Spleen (tissue), 11 donors: ENCODE results near the gene LEP. TPM values are rescaled to one million over a fixed set of nuclear protein-coding genes. Genes with fewer than 3 reads are reported as not detected.
"Not testable (repeated sequence)": the region's sequence is repeated elsewhere in the genome, so short reads cannot be mapped to it uniquely, and the experiment has no call there.

Source experiments
- DNase-seq: peaks from one replicate; pipeline ENCODE4 v3.0.0-alpha.2; 2020
- H3K27ac ChIP-seq, 8 donors: fragments of 200-600 bp; sonication (generic) in 7 of 8; 1 replicate in 4 of 8; 2 replicates in 4 of 8; pipeline versions ENCODE4 v1.5.0 to v1.8.0; 2016 to 2021; ENCODE audit warnings: inconsistent platforms in 4 of 8, mild to moderate bottlenecking in 4 of 8, moderate library complexity in 1 of 8
- H3K27me3 ChIP-seq, 7 donors: fragments of 200-600 bp; sonication (generic) in 6 of 7; replicated peaks in 1 of 7; 1 replicate in 4 of 7; 2 replicates in 3 of 7; pipeline versions ENCODE4 v1.5.0 to v1.8.0; 2016 to 2021; ENCODE audit warnings: inconsistent platforms in 3 of 7, mild to moderate bottlenecking in 1 of 7
- H3K36me3 ChIP-seq, 6 donors: fragments of 200-600 bp; sonication (generic) in 5 of 6; 1 replicate in 4 of 6; 2 replicates in 2 of 6; pipeline versions ENCODE4 v1.5.0 to v1.8.0; 2016 to 2021; ENCODE audit warnings: inconsistent platforms in 2 of 6
- H3K4me1 ChIP-seq, 6 donors: fragments of 200-600 bp; sonication (generic) in 5 of 6; 1 replicate in 3 of 6; 2 replicates in 3 of 6; pipeline versions ENCODE4 v1.5.0 to v1.8.0; 2016 to 2021; ENCODE audit warnings: inconsistent platforms in 3 of 6
- H3K4me3 ChIP-seq, 8 donors: fragments of 200-600 bp; sonication (generic) in 7 of 8; 1 replicate in 4 of 8; 2 replicates in 4 of 8; pipeline versions ENCODE4 v1.5.0 to v1.8.0; 2016 to 2021; ENCODE audit warnings: inconsistent platforms in 4 of 8, mild to moderate bottlenecking in 4 of 8, moderate library complexity in 2 of 8
- H3K9me3 ChIP-seq, 8 donors: fragments of 200-600 bp; sonication (generic) in 7 of 8; 1 replicate in 4 of 8; 2 replicates in 4 of 8; pipeline versions ENCODE4 v1.5.0 to v1.8.0; 2016 to 2021; ENCODE audit warnings: inconsistent platforms in 4 of 8
- POLR2A ChIP-seq, 3 donors: fragments of 450-650 bp; IDR thresholded peaks; one replicate each; pipeline ENCODE4 v1.5.1; 2017; ENCODE audit warnings: antibody characterized with exemption in 3 of 3, mild to moderate bottlenecking in 1 of 3
- POLR2AphosphoS5 ChIP-seq, 3 donors: sonication (generic); formaldehyde crosslinking; IDR thresholded peaks; one replicate each; pipeline ENCODE4 v1.5.1; 2017; ENCODE audit warnings: antibody characterized with exemption in 3 of 3
- WGBS, 5 donors: extraction: QIAGEN DNeasy Blood & Tissue Kit in 3 of 5; methylation state at CpG; one replicate each; pipeline versions ENCODE4 v1.1.5 to v1.1.7; 2013 to 2018; 5-methylcytosine and 5-hydroxymethylcytosine counted together
- intact Hi-C: fragments of 100-400 bp; cut with DNase I; formaldehyde crosslinking; loops from one replicate; pipeline ENCODE4 v1.15.0; 2023; ENCODE audit warnings: low total_unique reads
- polyA plus RNA-seq, 3 donors: library from polyadenylated mRNA; stranded (reverse); fragments of 200-250 nt; gene quantifications; one replicate each; pipeline ENCODE4 v1.2.1, GENCODE V29; 2013
- total RNA-seq, 7 donors: library from RNA; depleted of rRNA in 3 of 7; stranded (reverse); fragments of >200 nt in 3 of 7; fragmentation: NEBNext Ultra II Directional in 4 of 7; extraction: Animal tissue kit (Norgen Biotek cat#: 25700) in 4 of 7; gene quantifications; one replicate each; pipeline versions ENCODE4 v1.1.0 to v1.2.1, GENCODE V29; 2016 to 2021
- TF ChIP-seq, protein P1 (sequence below), 11 experiments: fragments of 200-600 bp in 7 of 11; fragments of 450-650 bp in 4 of 11; sonication (generic) in 4 of 11; IDR thresholded peaks in 8 of 11; conservative IDR thresholded peaks in 3 of 11; 1 replicate in 7 of 11; 2 replicates in 4 of 11; pipeline versions ENCODE4 v1.4.0 to v1.8.0; 2016 to 2021; ENCODE audit warnings: antibody characterized with exemption in 11 of 11, inconsistent platforms in 4 of 11, mild to moderate bottlenecking in 1 of 11
- donor health status: healthy with polysubstance abuse.
- donor health status: DM: no; HTN: no; CAD: no; lungs with moderate emphysema.
- donor health status: DM: no; HTN: no; CAD: no.
- donor health status: Bipolar disorder and iron deficiency.
- donor health status: healthy.
- donor health status: DM: no; HTN: no; CAD: no.
- donor health status: DM: yes; HTN: yes; CAD: no.

The LEP gene
- total and polyA plus RNA-seq, 10 donors = 0.06 to 0.44 (median 0.13) TPM; not detected in 5

- intact Hi-C loops = no loop called here
- WGBS, 5 donors = 86 to 97% (median 95%) methylated on average over 6 of the region's 6 CpGs
- Histone ChIP-seq H3K36me3 (peaks cover 0 to 6% (median 0%) of the 10 kb centered on the region in 6 donors), H3K4me1 (no peaks in the 10 kb centered on the region), H3K4me3 (no peak overlapping the region), H3K9me3 (peaks cover 0 to 45% (median 36%) of the 10 kb centered on the region in 8 donors), H3K27ac (no peak overlapping the region), H3K27me3 (no peaks in the 10 kb centered on the region)
- DNase-seq = no peak
- TF ChIP-seq POLR2A (IDR thresholded peaks at IDR 0.05) = no peak
- no peak for TF ChIP-seq POLR2AphosphoS5 (IDR thresholded peaks at IDR 0.05)
- TF ChIP-seq, protein P1, sequence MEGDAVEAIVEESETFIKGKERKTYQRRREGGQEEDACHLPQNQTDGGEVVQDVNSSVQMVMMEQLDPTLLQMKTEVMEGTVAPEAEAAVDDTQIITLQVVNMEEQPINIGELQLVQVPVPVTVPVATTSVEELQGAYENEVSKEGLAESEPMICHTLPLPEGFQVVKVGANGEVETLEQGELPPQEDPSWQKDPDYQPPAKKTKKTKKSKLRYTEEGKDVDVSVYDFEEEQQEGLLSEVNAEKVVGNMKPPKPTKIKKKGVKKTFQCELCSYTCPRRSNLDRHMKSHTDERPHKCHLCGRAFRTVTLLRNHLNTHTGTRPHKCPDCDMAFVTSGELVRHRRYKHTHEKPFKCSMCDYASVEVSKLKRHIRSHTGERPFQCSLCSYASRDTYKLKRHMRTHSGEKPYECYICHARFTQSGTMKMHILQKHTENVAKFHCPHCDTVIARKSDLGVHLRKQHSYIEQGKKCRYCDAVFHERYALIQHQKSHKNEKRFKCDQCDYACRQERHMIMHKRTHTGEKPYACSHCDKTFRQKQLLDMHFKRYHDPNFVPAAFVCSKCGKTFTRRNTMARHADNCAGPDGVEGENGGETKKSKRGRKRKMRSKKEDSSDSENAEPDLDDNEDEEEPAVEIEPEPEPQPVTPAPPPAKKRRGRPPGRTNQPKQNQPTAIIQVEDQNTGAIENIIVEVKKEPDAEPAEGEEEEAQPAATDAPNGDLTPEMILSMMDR (IDR thresholded peaks at IDR 0.05 in 8 of 11, conservative IDR thresholded peaks at IDR 0.05 in 3 of 11) = no peak
These were observed 38.1 kb downstream of the LEP start for GRCh38 chr7:128279124-128279713.

GRCh38 chr7:128280451-128280850 lies 39.4 kb downstream of the LEP start:
- DNase-seq, H3K4me3 ChIP-seq, intact Hi-C loops, H3K27me3 ChIP-seq, H3K36me3 ChIP-seq, H3K4me1 ChIP-seq, H3K27ac ChIP-seq: not testable (repeated sequence)
- 88 to 97% (median 95%) methylated on average over 1 of the region's 1 CpG for WGBS, 5 donors
- H3K9me3 ChIP-seq = peaks cover 0 to 45% (median 36%) of the 10 kb centered on the region in 8 donors

- Histone ChIP-seq H3K27me3 (no peaks in the 10 kb centered on the region), H3K36me3 (peaks cover 0 to 15% (median 0%) of the 10 kb centered on the region in 6 donors), H3K9me3 (peaks cover 0 to 45% (median 36%) of the 10 kb centered on the region in 8 donors), H3K4me1 (no peaks in the 10 kb centered on the region), H3K4me3 (no peak overlapping the region), H3K27ac (no peak overlapping the region)
- DNase-seq = no peak
- intact Hi-C loops = no loop called here
- WGBS, 5 donors = 89 to 95% (median 90%) methylated on average over 4 of the region's 4 CpGs
- TF ChIP-seq POLR2AphosphoS5 (IDR thresholded peaks at IDR 0.05) = no peak
- TF ChIP-seq POLR2A (IDR thresholded peaks at IDR 0.05) = no peak
- TF ChIP-seq, protein P1 (IDR thresholded peaks at IDR 0.05 in 8 of 11, conservative IDR thresholded peaks at IDR 0.05 in 3 of 11) = no peak
These were observed 40.7 kb downstream of the LEP start for GRCh38 chr7:128281605-128282380.

- no peak for DNase-seq
- Histone ChIP-seq H3K27me3 (no peaks in the 10 kb centered on the region), H3K9me3 (peaks cover 0 to 30% (median 26%) of the 10 kb centered on the region in 8 donors), H3K4me3 (no peak overlapping the region), H3K36me3 (peaks cover 0 to 15% (median 0%) of the 10 kb centered on the region in 6 donors), H3K4me1 (no peaks in the 10 kb centered on the region), H3K27ac (no peak overlapping the region)
- TF ChIP-seq POLR2AphosphoS5 (IDR thresholded peaks at IDR 0.05) (no peak), POLR2A (IDR thresholded peaks at IDR 0.05) (no peak)
- TF ChIP-seq, protein P1 (IDR thresholded peaks at IDR 0.05 in 8 of 11, conservative IDR thresholded peaks at IDR 0.05 in 3 of 11) = no peak
- intact Hi-C loops = no loop called here
- 87 to 95% (median 91%) methylated on average over 7 of the region's 7 CpGs for WGBS, 5 donors
These were observed 43.0 kb downstream of the LEP start for GRCh38 chr7:128284102-128284501.
